PFSK-1 (cell line): ENCODE data around the gene DIP2A.

Source experiments
- TAF1 ChIP-seq: IDR thresholded peaks from 2 replicates; pipeline ENCODE4 v1.6.1; 2012; ENCODE audit warnings: low read length, control low read depth, borderline replicate concordance; ENCODE audit not compliant: insufficient read depth
- TF ChIP-seq, protein P1 (sequence below), 2 experiments: IDR thresholded peaks; 2 replicates each; pipeline versions ENCODE4 v1.6.1 to v1.8.0; 2011 to 2012; ENCODE audit warnings: low read depth in 2 of 2, low read length in 2 of 2, control low read depth in 1 of 2, inconsistent platforms in 1 of 2, mild to moderate bottlenecking in 1 of 2, moderate library complexity in 1 of 2; ENCODE audit not compliant: insufficient read depth in 1 of 2

GRCh38 chr21:46617267-46618051 lies 158.8 kb downstream of the DIP2A start:
- TF ChIP-seq, protein P1, sequence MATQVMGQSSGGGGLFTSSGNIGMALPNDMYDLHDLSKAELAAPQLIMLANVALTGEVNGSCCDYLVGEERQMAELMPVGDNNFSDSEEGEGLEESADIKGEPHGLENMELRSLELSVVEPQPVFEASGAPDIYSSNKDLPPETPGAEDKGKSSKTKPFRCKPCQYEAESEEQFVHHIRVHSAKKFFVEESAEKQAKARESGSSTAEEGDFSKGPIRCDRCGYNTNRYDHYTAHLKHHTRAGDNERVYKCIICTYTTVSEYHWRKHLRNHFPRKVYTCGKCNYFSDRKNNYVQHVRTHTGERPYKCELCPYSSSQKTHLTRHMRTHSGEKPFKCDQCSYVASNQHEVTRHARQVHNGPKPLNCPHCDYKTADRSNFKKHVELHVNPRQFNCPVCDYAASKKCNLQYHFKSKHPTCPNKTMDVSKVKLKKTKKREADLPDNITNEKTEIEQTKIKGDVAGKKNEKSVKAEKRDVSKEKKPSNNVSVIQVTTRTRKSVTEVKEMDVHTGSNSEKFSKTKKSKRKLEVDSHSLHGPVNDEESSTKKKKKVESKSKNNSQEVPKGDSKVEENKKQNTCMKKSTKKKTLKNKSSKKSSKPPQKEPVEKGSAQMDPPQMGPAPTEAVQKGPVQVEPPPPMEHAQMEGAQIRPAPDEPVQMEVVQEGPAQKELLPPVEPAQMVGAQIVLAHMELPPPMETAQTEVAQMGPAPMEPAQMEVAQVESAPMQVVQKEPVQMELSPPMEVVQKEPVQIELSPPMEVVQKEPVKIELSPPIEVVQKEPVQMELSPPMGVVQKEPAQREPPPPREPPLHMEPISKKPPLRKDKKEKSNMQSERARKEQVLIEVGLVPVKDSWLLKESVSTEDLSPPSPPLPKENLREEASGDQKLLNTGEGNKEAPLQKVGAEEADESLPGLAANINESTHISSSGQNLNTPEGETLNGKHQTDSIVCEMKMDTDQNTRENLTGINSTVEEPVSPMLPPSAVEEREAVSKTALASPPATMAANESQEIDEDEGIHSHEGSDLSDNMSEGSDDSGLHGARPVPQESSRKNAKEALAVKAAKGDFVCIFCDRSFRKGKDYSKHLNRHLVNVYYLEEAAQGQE (IDR thresholded peaks at IDR 0.05; ENCODE audit: insufficient read depth in 1 of 2, low read depth in 2 of 2, low read length in 2 of 2) = no peak
- TF ChIP-seq TAF1 = no peak
